Uterus (tissue), 4 donors: Measurements from ENCODE around the gene METTL25. TPM values are rescaled to one million over a fixed set of nuclear protein-coding genes. Genes with fewer than 3 reads are reported as not detected.

Experiments
- DNase-seq, 2 donors: peaks; one replicate each; pipeline ENCODE4 v3.0.0-alpha.2; 2019 to 2020
- H3K27ac ChIP-seq, 2 donors: fragments of 200-600 bp; sonication (generic); 1 replicate in 1 of 2; 2 replicates in 1 of 2; pipeline ENCODE4 v1.5.1; 2016 to 2018
- H3K27me3 ChIP-seq, 2 donors: fragments of 200-600 bp; sonication (generic); one replicate each; pipeline ENCODE4 v1.5.1; 2018 to 2019; ENCODE audit warnings: control low read depth in 1 of 2
- H3K36me3 ChIP-seq, 2 donors: fragments of 200-600 bp; sonication (generic); one replicate each; pipeline ENCODE4 v1.5.1; 2019; ENCODE audit warnings: control low read depth in 1 of 2
- H3K4me1 ChIP-seq, 2 donors: fragments of 200-600 bp; sonication (generic); one replicate each; pipeline ENCODE4 v1.5.1; 2018 to 2019; ENCODE audit warnings: control low read depth in 1 of 2
- H3K4me3 ChIP-seq, 2 donors: fragments of 200-600 bp; sonication (generic); 1 replicate in 1 of 2; 2 replicates in 1 of 2; pipeline ENCODE4 v1.5.1; 2018 to 2019; ENCODE audit warnings: mild to moderate bottlenecking in 1 of 2
- H3K9me3 ChIP-seq, 2 donors: fragments of 200-600 bp; sonication (generic); one replicate each; pipeline ENCODE4 v1.5.1; 2019; ENCODE audit warnings: control low read depth in 1 of 2
- POLR2A ChIP-seq, 2 donors: fragments of 450-650 bp; IDR thresholded peaks; one replicate each; pipeline ENCODE4 v1.6.1; 2016; ENCODE audit warnings: antibody characterized with exemption in 2 of 2, mild to moderate bottlenecking in 1 of 2, moderate library complexity in 1 of 2
- intact Hi-C: fragments of 100-400 bp; cut with DNase I; formaldehyde crosslinking; loops from one replicate; pipeline ENCODE4 v1.15.1; 2023; ENCODE audit warnings: low total_unique reads
- total RNA-seq, 4 donors: library from RNA; depleted of rRNA in 3 of 4; stranded (reverse); fragments of >200 nt in 3 of 4; gene quantifications; one replicate each; pipeline versions ENCODE4 v1.1.0 to v1.2.4, GENCODE V29; 2014 to 2023
- TF ChIP-seq, protein P1 (sequence below), 4 experiments: fragments of 200-600 bp in 2 of 4; fragments of 450-650 bp in 2 of 4; sonication (generic) in 2 of 4; IDR thresholded peaks; one replicate each; pipeline ENCODE4 v1.5.1; 2016 to 2019; ENCODE audit warnings: antibody characterized with exemption in 4 of 4, mild to moderate bottlenecking in 2 of 4, moderate library complexity in 1 of 4
- donor health status: DM: yes; HTN: yes; CAD: no.

The METTL25 gene
- total RNA-seq, 4 donors from 2014 or later = 22.6 to 48.7 (median 32.8) TPM

DNA sequence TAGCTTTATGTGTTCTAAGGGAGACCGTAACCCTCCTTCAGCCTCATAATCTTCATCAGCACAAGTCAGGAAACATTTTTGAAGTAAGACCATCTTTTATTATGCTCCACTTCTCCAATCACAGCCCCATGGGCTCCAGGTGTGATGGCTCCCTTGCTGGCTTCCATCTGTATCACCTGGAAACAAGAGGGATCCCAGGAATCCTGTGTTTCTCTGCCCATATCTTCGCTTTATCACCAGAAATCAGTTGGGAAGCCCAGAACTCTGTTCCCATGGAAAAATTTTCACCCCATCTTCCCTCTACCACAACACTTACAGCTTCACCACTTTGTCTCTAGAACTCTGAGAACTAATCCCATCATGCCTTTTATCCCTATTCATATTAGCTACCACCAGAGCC lies 68.3 kb downstream of the METTL25 start:
- TF ChIP-seq, protein P1, sequence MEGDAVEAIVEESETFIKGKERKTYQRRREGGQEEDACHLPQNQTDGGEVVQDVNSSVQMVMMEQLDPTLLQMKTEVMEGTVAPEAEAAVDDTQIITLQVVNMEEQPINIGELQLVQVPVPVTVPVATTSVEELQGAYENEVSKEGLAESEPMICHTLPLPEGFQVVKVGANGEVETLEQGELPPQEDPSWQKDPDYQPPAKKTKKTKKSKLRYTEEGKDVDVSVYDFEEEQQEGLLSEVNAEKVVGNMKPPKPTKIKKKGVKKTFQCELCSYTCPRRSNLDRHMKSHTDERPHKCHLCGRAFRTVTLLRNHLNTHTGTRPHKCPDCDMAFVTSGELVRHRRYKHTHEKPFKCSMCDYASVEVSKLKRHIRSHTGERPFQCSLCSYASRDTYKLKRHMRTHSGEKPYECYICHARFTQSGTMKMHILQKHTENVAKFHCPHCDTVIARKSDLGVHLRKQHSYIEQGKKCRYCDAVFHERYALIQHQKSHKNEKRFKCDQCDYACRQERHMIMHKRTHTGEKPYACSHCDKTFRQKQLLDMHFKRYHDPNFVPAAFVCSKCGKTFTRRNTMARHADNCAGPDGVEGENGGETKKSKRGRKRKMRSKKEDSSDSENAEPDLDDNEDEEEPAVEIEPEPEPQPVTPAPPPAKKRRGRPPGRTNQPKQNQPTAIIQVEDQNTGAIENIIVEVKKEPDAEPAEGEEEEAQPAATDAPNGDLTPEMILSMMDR (IDR thresholded peaks at IDR 0.05) = no peak
- no peak for TF ChIP-seq POLR2A (IDR thresholded peaks at IDR 0.05)
- Histone ChIP-seq H3K27ac (no peak overlapping the region), H3K36me3 (no peaks in the 10 kb centered on the region), H3K4me1 (no peaks in the 10 kb centered on the region), H3K27me3 (no peaks in the 10 kb centered on the region), H3K9me3 (no peaks in the 10 kb centered on the region), H3K4me3 (no peak overlapping the region)
- DNase-seq = no peak
- intact Hi-C loops = no loop called here

DNA sequence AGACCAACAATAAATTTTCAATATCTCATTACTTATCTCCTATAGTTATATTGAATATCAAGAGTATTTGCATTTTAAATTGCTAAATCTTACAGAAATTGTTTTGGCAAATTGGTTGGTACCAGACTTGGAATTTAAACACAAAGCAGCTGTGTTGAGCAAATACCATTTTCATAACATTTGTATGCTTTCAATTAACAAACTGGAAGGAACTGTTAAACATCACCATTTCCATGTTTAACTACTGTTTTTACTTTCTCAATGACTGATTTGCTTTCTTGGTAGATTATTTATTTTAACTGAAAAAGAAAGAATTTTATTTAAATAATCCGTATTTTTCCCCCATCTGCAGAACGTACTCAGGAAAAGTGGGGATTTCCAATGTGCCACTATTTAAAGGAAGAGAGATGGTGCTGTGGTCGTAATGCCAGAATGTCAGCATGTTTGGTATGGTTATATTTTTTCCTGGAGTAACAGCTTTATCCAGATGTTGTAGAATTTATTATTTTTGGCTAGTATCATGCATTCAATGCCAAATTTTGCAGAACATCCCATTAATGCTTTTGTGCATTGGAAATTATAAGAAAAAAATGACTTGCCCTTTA lies 72.3 kb downstream of the METTL25 start:
- Histone ChIP-seq H3K27ac (no peak overlapping the region), H3K36me3 (no peaks in the 10 kb centered on the region), H3K4me1 (no peaks in the 10 kb centered on the region), H3K27me3 (no peaks in the 10 kb centered on the region), H3K9me3 (no peaks in the 10 kb centered on the region), H3K4me3 (no peak overlapping the region)
- DNase-seq = no peak
- no peak for TF ChIP-seq POLR2A (IDR thresholded peaks at IDR 0.05)
- TF ChIP-seq, protein P1 (IDR thresholded peaks at IDR 0.05) = no peak
- intact Hi-C loops = no loop called here

DNA sequence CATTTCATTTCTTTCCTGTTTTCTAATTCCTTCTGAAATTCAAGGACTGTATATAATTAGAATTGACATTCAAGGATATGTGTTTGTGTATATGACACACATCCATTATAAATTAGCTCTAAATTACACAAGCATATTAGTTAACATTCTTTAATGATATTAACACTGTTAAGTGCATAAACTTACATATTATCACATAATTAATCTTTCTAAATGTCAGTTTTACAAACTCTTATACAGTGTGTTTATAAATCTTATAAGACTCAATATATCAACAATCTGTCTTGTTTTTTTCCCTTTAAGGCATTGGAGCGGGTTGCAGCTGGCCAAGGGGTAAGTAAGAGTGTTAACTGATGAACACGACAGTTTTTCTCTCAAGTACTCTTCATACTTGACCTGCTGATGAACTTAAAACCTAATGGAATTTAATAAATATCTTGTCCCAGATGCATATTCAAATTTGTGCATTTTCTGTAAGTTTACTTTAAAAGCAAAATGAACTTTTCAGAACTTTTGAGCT lies 76.1 kb downstream of the METTL25 start:
- no peak for DNase-seq
- TF ChIP-seq POLR2A (IDR thresholded peaks at IDR 0.05) = no peak
- no peak overlapping the region for H3K4me3 ChIP-seq
- H3K27ac ChIP-seq = no peak overlapping the region
- peaks cover 0 to 2% of the 10 kb centered on the region in 2 donors for H3K36me3 ChIP-seq
- H3K9me3 ChIP-seq = no peaks in the 10 kb centered on the region
- intact Hi-C loops = no loop called here
- no peaks in the 10 kb centered on the region for H3K4me1 ChIP-seq
- no peaks in the 10 kb centered on the region for H3K27me3 ChIP-seq

DNA sequence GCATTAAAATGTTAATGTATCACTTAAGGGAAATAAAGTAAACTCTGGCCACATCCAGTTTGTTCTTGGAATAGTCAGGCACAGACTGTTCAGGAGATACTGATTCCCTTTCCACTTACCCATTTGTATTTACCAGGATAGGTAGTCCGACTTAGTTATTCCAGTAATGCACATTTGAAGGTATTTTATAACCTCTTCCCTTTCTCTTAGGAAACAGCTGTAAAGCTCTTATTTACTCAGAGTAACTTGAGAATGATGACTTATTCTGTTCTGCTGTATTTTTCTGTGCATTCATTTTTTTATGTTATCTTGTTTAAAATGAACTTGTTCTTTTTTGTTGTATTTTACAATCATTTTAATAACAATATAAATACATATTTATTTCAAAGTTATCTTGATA lies 78.0 kb downstream of the METTL25 start:
- H3K4me1 ChIP-seq = no peaks in the 10 kb centered on the region
- H3K4me3 ChIP-seq = no peak overlapping the region
- H3K9me3 ChIP-seq = no peaks in the 10 kb centered on the region
- TF ChIP-seq POLR2A (IDR thresholded peaks at IDR 0.05) = no peak
- TF ChIP-seq, protein P1 (IDR thresholded peaks at IDR 0.05) = no peak
- no peak overlapping the region for H3K27ac ChIP-seq
- DNase-seq = no peak
- H3K27me3 ChIP-seq = no peaks in the 10 kb centered on the region
- intact Hi-C loops = no loop called here
- H3K36me3 ChIP-seq = peaks cover 0 to 2% of the 10 kb centered on the region in 2 donors

DNA sequence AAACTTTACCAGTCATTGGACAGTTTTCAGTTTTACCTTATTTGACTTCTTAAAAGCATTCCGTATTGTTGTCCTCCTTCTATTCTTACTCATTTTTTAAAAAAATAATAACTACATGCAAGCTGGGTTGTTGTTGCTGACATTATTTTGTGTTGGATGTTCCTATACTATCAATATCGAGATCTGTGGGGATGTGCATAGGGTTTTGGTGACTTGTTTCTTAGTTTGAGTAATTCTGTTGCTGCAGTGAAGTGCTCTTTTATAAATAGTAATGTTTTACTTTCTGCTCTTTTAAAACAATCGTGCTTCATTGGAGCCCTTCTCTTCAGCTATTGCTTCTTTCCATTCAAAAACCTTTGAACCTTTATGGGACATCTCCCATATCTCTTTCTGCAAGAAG lies 79.4 kb downstream of the METTL25 start:
- no peaks in the 10 kb centered on the region for H3K4me1 ChIP-seq
- H3K27ac ChIP-seq = no peak overlapping the region
- TF ChIP-seq, protein P1 (IDR thresholded peaks at IDR 0.05) = no peak
- TF ChIP-seq POLR2A (IDR thresholded peaks at IDR 0.05) = no peak
- H3K4me3 ChIP-seq = no peak overlapping the region
- H3K36me3 ChIP-seq = peaks cover 0 to 2% of the 10 kb centered on the region in 2 donors
- intact Hi-C loops = no loop called here
- DNase-seq = no peak
- H3K9me3 ChIP-seq = no peaks in the 10 kb centered on the region
- H3K27me3 ChIP-seq = no peaks in the 10 kb centered on the region
